GM23248 (cell line): ENCODE data around the gene FBXO44. TPM values are rescaled to one million over a fixed set of nuclear protein-coding genes. Genes with fewer than 3 reads are reported as not detected.
A peak's percentile ranks its signal among the peaks of the same experiment; 100 is the strongest.
"Not testable (repeated sequence)": the region's sequence is repeated elsewhere in the genome, so short reads cannot be mapped to it uniquely, and the experiment has no call there.

Experiments used
- DNase-seq: peaks from one replicate; pipeline ENCODE4 v3.0.0-alpha.2; 2015
- H2AFZ ChIP-seq: fragments of 200-600 bp; sonication (generic); 2 replicates; pipeline ENCODE4 v1.6.1; 2016; ENCODE audit warnings: antibody characterized with exemption
- H3F3A ChIP-seq: fragments of 200-600 bp; sonication (generic); 2 replicates; pipeline ENCODE4 v1.6.1; 2016; ENCODE audit warnings: mild to moderate bottlenecking, antibody characterized with exemption, mixed run types; ENCODE audit not compliant: insufficient read depth
- H3K27ac ChIP-seq: fragments of 200-600 bp; sonication (generic); 2 replicates; pipeline ENCODE4 v1.5.1; 2016; ENCODE audit warnings: mild to moderate bottlenecking
- H3K27me3 ChIP-seq: fragments of 200-600 bp; sonication (generic); replicated peaks from 2 replicates; pipeline ENCODE4 v1.6.1; 2016; ENCODE audit warnings: mild to moderate bottlenecking; ENCODE audit not compliant: insufficient read depth
- H3K36me3 ChIP-seq: fragments of 200-600 bp; sonication (generic); 2 replicates; pipeline ENCODE4 v1.6.1; 2016; ENCODE audit warnings: low read depth, mild to moderate bottlenecking
- H3K4me1 ChIP-seq: fragments of 200-600 bp; sonication (generic); 2 replicates; pipeline ENCODE4 v1.6.1; 2016; ENCODE audit warnings: mild to moderate bottlenecking; ENCODE audit not compliant: insufficient read depth
- H3K4me2 ChIP-seq: fragments of 200-600 bp; sonication (generic); one replicate; pipeline ENCODE4 v1.6.1; 2016; ENCODE audit warnings: mild to moderate bottlenecking; ENCODE audit not compliant: unreplicated experiment
- H3K4me3 ChIP-seq: fragments of 200-600 bp; sonication (generic); 2 replicates; pipeline ENCODE4 v1.5.1; 2016; ENCODE audit warnings: mild to moderate bottlenecking
- H3K79me2 ChIP-seq: fragments of 200-600 bp; sonication (generic); 2 replicates; pipeline ENCODE4 v1.6.1; 2016; ENCODE audit warnings: mild to moderate bottlenecking; ENCODE audit not compliant: insufficient read depth
- H3K9ac ChIP-seq: fragments of 200-600 bp; sonication (generic); 2 replicates; pipeline ENCODE4 v1.6.1; 2016; ENCODE audit warnings: mild to moderate bottlenecking
- H3K9me2 ChIP-seq: fragments of 200-600 bp; sonication (generic); 2 replicates; pipeline ENCODE4 v1.6.1; 2016; ENCODE audit warnings: mixed run types, mild to moderate bottlenecking, moderate library complexity; ENCODE audit not compliant: insufficient read depth
- H3K9me3 ChIP-seq: fragments of 200-600 bp; sonication (generic); one replicate; pipeline ENCODE4 v1.6.1; 2017; ENCODE audit warnings: low read depth
- H4K20me1 ChIP-seq: fragments of 200-600 bp; sonication (generic); 2 replicates; pipeline ENCODE4 v1.6.0; 2016; ENCODE audit not compliant: insufficient read depth
- EZH2 ChIP-seq: fragments of 200-600 bp; sonication (generic); IDR thresholded peaks from 2 replicates; pipeline ENCODE4 v1.6.1; 2018; ENCODE audit warnings: antibody characterized with exemption, mild to moderate bottlenecking; ENCODE audit not compliant: insufficient read depth, poor library complexity, severe bottlenecking
- EZH2phosphoT487 ChIP-seq: fragments of 200-600 bp; sonication (generic); IDR thresholded peaks from 2 replicates; pipeline ENCODE4 v1.6.1; 2018; ENCODE audit warnings: antibody characterized with exemption, moderate library complexity, mild to moderate bottlenecking, low read depth; ENCODE audit not compliant: insufficient read depth
- WGBS, 2 experiments: methylation state at CpG; one replicate each; pipeline ENCODE4 v1.1.6; 2015 to 2017; ENCODE audit warnings: low lambda C conversion rate in 2 of 2, low coverage in 1 of 2; ENCODE audit errors: missing lambda C conversion rate in 2 of 2; 5-methylcytosine and 5-hydroxymethylcytosine counted together
- in situ Hi-C: fragments of 300-500 bp; cut with MboI; formaldehyde crosslinking; loops from 2 replicates; pipeline ENCODE4 v1.15.0; 2020
- polyA plus RNA-seq: library from polyadenylated mRNA; unstranded; fragments of >200 nt; fragmentation: Nextera tagmentation; extraction: Ambion mirVana; gene quantifications from 2 replicates; pipeline ENCODE4 v1.2.1, GENCODE V29; 2016
- total RNA-seq: library from RNA; depleted of rRNA; stranded (reverse); fragments of >200 nt; shearing (Covaris generic); gene quantifications from 2 replicates; pipeline ENCODE4 v1.2.3, GENCODE V29; 2014

FBXO44 gene
- total and polyA plus RNA-seq, 2 experiments from 2014 or later: 19.4 to 20.6 TPM

- 26 to 28% methylated on average over 7 of the region's 7 CpGs for WGBS, 2 experiments
- no peak overlapping the region for H3K4me2 ChIP-seq
- no peaks in the 10 kb centered on the region for H3F3A ChIP-seq
- H3K4me3 ChIP-seq: no peak overlapping the region
- H3K36me3 ChIP-seq: no peaks in the 10 kb centered on the region
- H3K4me1 ChIP-seq: no peaks in the 10 kb centered on the region
- H3K27me3 ChIP-seq: peaks cover 16% of the 10 kb centered on the region
- no peak overlapping the region for H2AFZ ChIP-seq
- no peaks in the 10 kb centered on the region for H3K79me2 ChIP-seq
- DNase-seq: no peak
- no peak overlapping the region for H3K9ac ChIP-seq
- H3K9me3 ChIP-seq: no peaks in the 10 kb centered on the region
- H3K27ac ChIP-seq: no peak overlapping the region
- in situ Hi-C loops: no loop called here
- TF ChIP-seq EZH2phosphoT487 (no peak), EZH2 (no peak)
- H3K9me2 ChIP-seq: no peaks in the 10 kb centered on the region
- no peaks in the 10 kb centered on the region for H4K20me1 ChIP-seq
These were observed 14.6 kb upstream of the FBXO44 start for GRCh38 chr1:11640101-11640500.

- Histone ChIP-seq H3K4me1 (no peaks in the 10 kb centered on the region), H3F3A (no peaks in the 10 kb centered on the region), H3K9me3 (no peaks in the 10 kb centered on the region), H3K9me2 (no peaks in the 10 kb centered on the region), H4K20me1 (no peaks in the 10 kb centered on the region), H3K27me3 (peaks cover 16% of the 10 kb centered on the region), H3K27ac (no peak overlapping the region), H3K4me2 (no peak overlapping the region), H3K4me3 (no peak overlapping the region), H3K36me3 (no peaks in the 10 kb centered on the region), H3K9ac (no peak overlapping the region), H3K79me2 (no peaks in the 10 kb centered on the region), H2AFZ (no peak overlapping the region)
- no peak for DNase-seq
- 39 to 41% methylated on average over 6 of the region's 6 CpGs for WGBS, 2 experiments
- in situ Hi-C loops: no loop called here
- TF ChIP-seq EZH2 (no peak), EZH2phosphoT487 (no peak)
These were observed 13.7 kb upstream of the FBXO44 start for GRCh38 chr1:11640944-11641343.

- Histone ChIP-seq H3F3A (no peaks in the 10 kb centered on the region), H3K9ac (no peak overlapping the region), H3K27me3 (peaks cover 16% of the 10 kb centered on the region), H3K4me2 (no peak overlapping the region), H3K4me3 (no peak overlapping the region), H3K79me2 (no peaks in the 10 kb centered on the region), H3K36me3 (no peaks in the 10 kb centered on the region), H2AFZ (no peak overlapping the region), H3K27ac (no peak overlapping the region), H3K9me2 (no peaks in the 10 kb centered on the region), H3K4me1 (no peaks in the 10 kb centered on the region), H3K9me3 (no peaks in the 10 kb centered on the region), H4K20me1 (no peaks in the 10 kb centered on the region)
- WGBS, 2 experiments: 11 to 29% methylated on average over 4 to 5 of the region's 5 CpGs
- in situ Hi-C loops: no loop called here
- TF ChIP-seq EZH2 (no peak), EZH2phosphoT487 (no peak)
- no peak for DNase-seq
These were observed 12.8 kb upstream of the FBXO44 start for GRCh38 chr1:11641776-11642305.

DNA sequence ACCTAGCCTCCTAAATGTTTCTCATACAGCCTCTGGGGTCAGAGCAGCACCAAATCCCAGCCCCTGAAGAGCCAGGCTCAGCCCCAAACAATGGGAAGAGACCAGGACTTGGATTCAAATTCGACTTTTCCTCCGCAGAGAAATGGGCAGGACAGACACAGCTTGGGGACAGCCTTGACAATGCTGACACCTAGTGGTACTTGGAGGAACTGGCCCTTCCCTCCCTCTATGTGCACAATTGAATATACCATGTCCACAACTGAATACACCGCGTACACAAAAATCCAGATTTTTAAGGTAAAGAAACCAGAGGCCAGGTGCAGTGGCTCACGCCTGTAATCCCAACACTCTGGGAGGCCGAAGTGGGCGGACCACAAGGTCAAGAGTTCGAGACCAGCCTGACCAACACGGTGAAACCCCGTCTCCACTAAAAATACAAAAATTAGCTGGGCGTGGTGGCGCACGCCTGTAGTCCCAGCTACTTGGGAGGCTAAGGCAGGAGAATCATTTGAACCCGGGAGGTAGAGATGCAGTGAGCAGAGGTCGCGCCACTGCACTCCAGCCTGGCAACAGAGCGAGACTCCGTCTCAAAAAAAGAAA, 12.2 kb upstream of the FBXO44 start:
- H3F3A ChIP-seq, H3K36me3 ChIP-seq, H3K79me2 ChIP-seq, H3K4me2 ChIP-seq, H3K9ac ChIP-seq, H2AFZ ChIP-seq, H4K20me1 ChIP-seq, H3K9me2 ChIP-seq, in situ Hi-C loops, H3K9me3 ChIP-seq, H3K27ac ChIP-seq, H3K4me3 ChIP-seq, H3K4me1 ChIP-seq: not testable (repeated sequence)
- H3K27me3 ChIP-seq: peaks cover 16% of the 10 kb centered on the region
- peak; percentile 67 for DNase-seq
- 53 to 54% methylated on average over 18 of the region's 18 CpGs for WGBS, 2 experiments

- no peak overlapping the region for H3K4me3 ChIP-seq
- no peak for TF ChIP-seq EZH2
- no peak for TF ChIP-seq EZH2phosphoT487
- DNase-seq: no peak
- H3K27ac ChIP-seq: no peak overlapping the region
- no peaks in the 10 kb centered on the region for H3K36me3 ChIP-seq
- no peaks in the 10 kb centered on the region for H4K20me1 ChIP-seq
- no peaks in the 10 kb centered on the region for H3F3A ChIP-seq
- in situ Hi-C loops: no loop called here
- H3K27me3 ChIP-seq: peaks cover 11% of the 10 kb centered on the region
- no peak overlapping the region for H3K9ac ChIP-seq
- no peak overlapping the region for H3K4me2 ChIP-seq
- H3K4me1 ChIP-seq: no peaks in the 10 kb centered on the region
- H2AFZ ChIP-seq: no peak overlapping the region
- no peaks in the 10 kb centered on the region for H3K79me2 ChIP-seq
- WGBS, 2 experiments: 34 to 36% methylated on average over 5 of the region's 5 CpGs
- H3K9me3 ChIP-seq: no peaks in the 10 kb centered on the region
- no peaks in the 10 kb centered on the region for H3K9me2 ChIP-seq
These were observed 10.9 kb upstream of the FBXO44 start for GRCh38 chr1:11643782-11644181.
